GM12878 (cell line): Measurements from ENCODE around the gene SHISA6.

ENCODE experiments used
- CTCF ChIP-seq, 3 experiments: IDR thresholded peaks in 2 of 3; conservative IDR thresholded peaks in 1 of 3; 2 replicates each; pipeline ENCODE4 v1.5.1; 2011; ENCODE audit warnings: low read depth in 3 of 3, low read length in 3 of 3, mild to moderate bottlenecking in 3 of 3, control low read depth in 2 of 3, moderate library complexity in 2 of 3, inconsistent platforms in 1 of 3, mixed read lengths in 1 of 3; ENCODE audit not compliant: control insufficient read depth in 2 of 3, insufficient read depth in 1 of 3; ENCODE audit errors: extremely low read depth in 1 of 3
- EP300 ChIP-seq, 2 experiments: fragments of 150-350 bp in 1 of 2; IDR thresholded peaks; 2 replicates each; pipeline ENCODE4 v1.6.1; 2011 to 2012; ENCODE audit warnings: low read depth in 2 of 2, low read length in 2 of 2, borderline replicate concordance in 1 of 2, improper control_type of control experiment in 1 of 2, inconsistent platforms in 1 of 2; ENCODE audit not compliant: control insufficient read depth in 1 of 2
- SP1 ChIP-seq: IDR thresholded peaks from one replicate; pipeline ENCODE4 v1.6.1; 2011; ENCODE audit warnings: low read depth, low read length
- YBX1 ChIP-seq: fragments of 450-650 bp; IDR thresholded peaks from 2 replicates; pipeline ENCODE4 v1.6.1; 2016; ENCODE audit warnings: antibody characterized with exemption

- TF ChIP-seq SP1 (no peak), YBX1 (no peak), EP300 (IDR thresholded peaks at IDR 0.05; ENCODE audit: borderline replicate concordance in 1 of 2, control insufficient read depth in 1 of 2, low read depth in 2 of 2, low read length in 2 of 2) (no peak), CTCF (IDR thresholded peaks at IDR 0.05 in 2 of 3, conservative IDR thresholded peaks at IDR 0.05 in 1 of 3; ENCODE audit: control insufficient read depth in 2 of 3, extremely low read depth in 1 of 3, insufficient read depth in 1 of 3, low read depth in 3 of 3, low read length in 3 of 3) (no peak)
These were observed 338.0 kb downstream of the SHISA6 start for GRCh38 chr17:11578998-11579397.
